Chondrocyte (in vitro differentiated cells): ENCODE measurements around the gene NOTUM. TPM values are rescaled to one million over a fixed set of nuclear protein-coding genes. Genes with fewer than 3 reads are reported as not detected.

ENCODE experiments used
- DNase-seq: peaks from one replicate; pipeline ENCODE4 v3.0.0; 2021; ENCODE audit warnings: mixed read lengths, low spot score
- H3K27ac Mint-ChIP-seq: one replicate; pipeline ENCODE4 v1.8.0; 2021; ENCODE audit warnings: mild to moderate bottlenecking, moderate library complexity, mixed read lengths; ENCODE audit not compliant: unreplicated experiment
- H3K27me3 Mint-ChIP-seq: 2 replicates; pipeline ENCODE4 v1.8.0; 2021; ENCODE audit warnings: low read depth, mixed read lengths
- H3K36me3 Mint-ChIP-seq: 2 replicates; pipeline ENCODE4 v1.8.0; 2021; ENCODE audit warnings: low read depth, mixed read lengths
- H3K4me1 Mint-ChIP-seq: 2 replicates; pipeline ENCODE4 v1.8.0; 2021; ENCODE audit warnings: low read depth, mild to moderate bottlenecking, mixed read lengths
- H3K4me3 Mint-ChIP-seq: one replicate; pipeline ENCODE4 v1.8.0; 2021; ENCODE audit warnings: mild to moderate bottlenecking, moderate library complexity, mixed read lengths; ENCODE audit not compliant: unreplicated experiment
- H3K9me3 Mint-ChIP-seq: 2 replicates; pipeline ENCODE4 v1.8.0; 2021; ENCODE audit warnings: low read depth, mixed read lengths
- CTCF ChIP-seq: fragments of 200-600 bp; sonication (generic); IDR thresholded peaks from 2 replicates; pipeline ENCODE4 v1.5.0; 2021; ENCODE audit warnings: antibody characterized with exemption, mild to moderate bottlenecking, moderate library complexity
- total RNA-seq: library from RNA; stranded (reverse); gene quantifications from 3 replicates; pipeline ENCODE4 v1.2.1, GENCODE V29; 2021

NOTUM gene
- total RNA-seq, 1 donor from 2014 or later = not detected

- no peaks in the 10 kb centered on the region for H3K9me3 Mint-ChIP-seq
- no peak overlapping the region for H3K4me3 Mint-ChIP-seq
- peaks cover 30% of the 10 kb centered on the region for H3K4me1 Mint-ChIP-seq
- TF ChIP-seq CTCF = no peak
- no peak overlapping the region for H3K27ac Mint-ChIP-seq
- peak; percentile 94 for DNase-seq
- H3K27me3 Mint-ChIP-seq = no peaks in the 10 kb centered on the region
- peaks cover 10% of the 10 kb centered on the region for H3K36me3 Mint-ChIP-seq
Observed at GRCh38 chr17:81933178-81933699, 27.7 kb downstream of the NOTUM start.

- Mint-ChIP-seq H3K36me3 (peaks cover 10% of the 10 kb centered on the region), H3K9me3 (no peaks in the 10 kb centered on the region), H3K4me3 (no peak overlapping the region), H3K27ac (peak overlapping the region; percentile 17), H3K27me3 (no peaks in the 10 kb centered on the region), H3K4me1 (peaks cover 25% of the 10 kb centered on the region)
- no peak for TF ChIP-seq CTCF
- no peak for DNase-seq
Observed at GRCh38 chr17:81932333-81932983, 28.5 kb downstream of the NOTUM start.

- Mint-ChIP-seq H3K9me3 (no peaks in the 10 kb centered on the region), H3K4me3 (no peak overlapping the region), H3K36me3 (peaks cover 10% of the 10 kb centered on the region), H3K27me3 (no peaks in the 10 kb centered on the region), H3K4me1 (peaks cover 24% of the 10 kb centered on the region), H3K27ac (peak overlapping the region; percentile 17)
- peak; percentile 68 for DNase-seq
- TF ChIP-seq CTCF = no peak
Observed at GRCh38 chr17:81931557-81932332, 29.2 kb downstream of the NOTUM start.

GRCh38 chr17:81931189-81931556 is 29.8 kb downstream of the NOTUM start:
- peak overlapping the region; percentile 20 for H3K27ac Mint-ChIP-seq
- H3K4me3 Mint-ChIP-seq = no peak overlapping the region

More at GRCh38 chr17:81931189-81931556, 29.8 kb downstream of the NOTUM start:
- H3K9me3 Mint-ChIP-seq = no peaks in the 10 kb centered on the region
- no peak for TF ChIP-seq CTCF
- DNase-seq = peak; percentile 90
- peaks cover 10% of the 10 kb centered on the region for H3K36me3 Mint-ChIP-seq
- peaks cover 26% of the 10 kb centered on the region for H3K4me1 Mint-ChIP-seq
- no peaks in the 10 kb centered on the region for H3K27me3 Mint-ChIP-seq
